Endothelial cell of umbilical vein (primary cell): Measurements from ENCODE around the gene PRPSAP1. TPM values are rescaled to one million over a fixed set of nuclear protein-coding genes. Genes with fewer than 3 reads are reported as not detected.

ENCODE experiments used
- BruUV-seq: library from RNA; stranded (reverse); fragments of 400-500 nt; replicated peaks from 2 replicates; lab custom pipeline; 2021; lab: Mats Ljungman, UMichigan
- CTCF ChIA-PET: fragments of 300-600, 350-600 bp; sonication (Branson Sonifier 250); formaldehyde crosslinking; loops from one replicate; lab custom pipeline; 2021; ENCODE audit warnings: antibody characterized with exemption, inconsistent platforms; lab: Charles Lee
- POLR2A ChIA-PET: fragments of 300-600, 350-600 bp; sonication (Branson Sonifier 250); formaldehyde crosslinking; loops from one replicate; lab custom pipeline; 2021; ENCODE audit warnings: antibody characterized with exemption, inconsistent platforms; lab: Charles Lee
- DNase-seq: peaks from one replicate; pipeline ENCODE4 v3.0.0-alpha.2; 2011; ENCODE audit warnings: low read depth, low spot score
- FAIRE-seq: peaks from 2 replicates; lab custom pipeline; 2011; peaks lifted over from hg19 to GRCh38; lab: Jason Lieb, UNC
- H2AFZ ChIP-seq: 2 replicates; pipeline ENCODE4 v1.6.0; 2012; ENCODE audit warnings: low read depth, low read length, control low read depth, inconsistent platforms
- H3K27ac ChIP-seq: 2 replicates; pipeline ENCODE4 v1.5.1; 2011; ENCODE audit warnings: low read depth, mild to moderate bottlenecking, control low read depth, low read length, moderate library complexity; ENCODE audit not compliant: insufficient read depth
- H3K27me3 ChIP-seq, 2 experiments: 2 replicates each; pipeline versions ENCODE4 v1.6.0 to v1.6.1; 2011; ENCODE audit warnings: low read length in 2 of 2, mixed read lengths in 1 of 2; ENCODE audit not compliant: control insufficient read depth in 2 of 2, insufficient read depth in 2 of 2
- H3K36me3 ChIP-seq, 2 experiments: 2 replicates in 1 of 2; 3 replicates in 1 of 2; pipeline ENCODE4 v1.5.1; 2011; ENCODE audit warnings: low read length in 2 of 2, mild to moderate bottlenecking in 1 of 2, moderate library complexity in 1 of 2; ENCODE audit not compliant: control insufficient read depth in 2 of 2, insufficient read depth in 2 of 2; ENCODE audit errors: extremely low read depth in 1 of 2
- H3K4me1 ChIP-seq: 3 replicates; pipeline ENCODE4 v1.5.1; 2011; ENCODE audit warnings: mild to moderate bottlenecking, low read length; ENCODE audit not compliant: control insufficient read depth, insufficient read depth; ENCODE audit errors: extremely low read depth
- H3K4me2 ChIP-seq: 2 replicates; pipeline ENCODE4 v1.6.1; 2011; ENCODE audit warnings: low read length, control low read depth, mixed read lengths; ENCODE audit not compliant: insufficient read depth
- H3K4me3 ChIP-seq, 3 experiments: fragments of 200-600 bp in 1 of 3; sonication (generic), shearing (Covaris generic) in 1 of 3; replicated peaks in 1 of 3; 2 replicates each; pipeline ENCODE4 v1.5.1; 2011 to 2016; ENCODE audit warnings: control low read depth in 3 of 3, low read length in 3 of 3, mild to moderate bottlenecking in 2 of 3, inconsistent platforms in 1 of 3, low read depth in 1 of 3, moderate library complexity in 1 of 3; ENCODE audit not compliant: insufficient read depth in 1 of 3
- H3K79me2 ChIP-seq: 2 replicates; pipeline ENCODE4 v1.6.0; 2012; ENCODE audit warnings: low read length, inconsistent platforms; ENCODE audit not compliant: control insufficient read depth, insufficient read depth
- H3K9ac ChIP-seq: replicated peaks from 2 replicates; pipeline ENCODE3; 2011; ENCODE audit warnings: low read length, control low read depth; ENCODE audit not compliant: insufficient read depth; ENCODE audit errors: extremely low read depth
- H3K9me1 ChIP-seq: replicated peaks from 3 replicates; pipeline ENCODE4 v1.6.0; 2011; ENCODE audit warnings: mild to moderate bottlenecking, low read length; ENCODE audit not compliant: control insufficient read depth, insufficient read depth; ENCODE audit errors: extremely low read depth
- H3K9me3 ChIP-seq: replicated peaks from 2 replicates; pipeline ENCODE4 v1.5.1; 2012; ENCODE audit warnings: low read length, inconsistent platforms; ENCODE audit not compliant: control insufficient read depth, insufficient read depth
- H4K20me1 ChIP-seq: replicated peaks from 2 replicates; pipeline ENCODE3; 2011; ENCODE audit warnings: mild to moderate bottlenecking, low read length; ENCODE audit not compliant: control insufficient read depth, insufficient read depth; ENCODE audit errors: extremely low read depth
- EZH2 ChIP-seq: IDR thresholded peaks from 2 replicates; pipeline ENCODE4 v1.6.1; 2012; ENCODE audit warnings: borderline replicate concordance, low read depth, mild to moderate bottlenecking, moderate library complexity, low read length, inconsistent platforms; ENCODE audit not compliant: severe bottlenecking
- FOS ChIP-seq: IDR thresholded peaks from 2 replicates; pipeline ENCODE4 v1.6.1; 2011; ENCODE audit warnings: mild to moderate bottlenecking, low read length, moderate library complexity, borderline replicate concordance; ENCODE audit not compliant: insufficient read depth
- GATA2 ChIP-seq: IDR thresholded peaks from 2 replicates; pipeline ENCODE4 v1.7.0; 2011; ENCODE audit warnings: low read depth, mild to moderate bottlenecking, moderate library complexity, mixed read lengths, low read length; ENCODE audit not compliant: insufficient read length, insufficient read depth
- JUN ChIP-seq: IDR thresholded peaks from 2 replicates; pipeline ENCODE4 v1.6.1; 2011; ENCODE audit warnings: borderline replicate concordance, low read depth; ENCODE audit not compliant: insufficient read length, insufficient read depth
- MYC ChIP-seq: IDR thresholded peaks from one replicate; pipeline ENCODE4 v1.6.1; 2011; ENCODE audit warnings: mild to moderate bottlenecking, low read depth, low read length
- POLR2A ChIP-seq: IDR thresholded peaks from 2 replicates; pipeline ENCODE4 v1.6.1; 2012; ENCODE audit warnings: low read depth, mild to moderate bottlenecking, control low read depth, low read length
- POLR2AphosphoS5 ChIP-seq: IDR thresholded peaks from 2 replicates; pipeline ENCODE4 v1.6.1; 2012; ENCODE audit warnings: low read depth, mild to moderate bottlenecking, control low read depth, low read length, moderate library complexity; ENCODE audit not compliant: insufficient read depth
- dilution Hi-C: fragments of 300-500 bp; cut with MboI; formaldehyde crosslinking; loops from one replicate; pipeline ENCODE4 v1.15.0; 2019; ENCODE audit warnings: low sequenced_read_pairs; ENCODE audit not compliant: extremely low pct_ligation_motif_present
- intact Hi-C: fragments of 100-400 bp; cut with micrococcal nuclease; formaldehyde crosslinking; loops from one replicate; pipeline ENCODE4 v1.10.0; 2022
- polyA plus RNA-seq, 4 experiments: library from polyadenylated mRNA; depleted of rRNA in 3 of 4; stranded (reverse) in 3 of 4; unstranded in 1 of 4; fragments of >200 nt; gene quantifications; 2 replicates each; pipeline versions ENCODE4 v1.2.1 to v1.2.3, GENCODE V29; 2011 to 2012; ENCODE audit warnings: missing spikeins in 1 of 4
- total RNA-seq: library from RNA; stranded (reverse); gene quantifications from 2 replicates; pipeline ENCODE4 v1.2.3, GENCODE V29; 2021
- TF ChIP-seq, protein P1 (sequence below): IDR thresholded peaks from 2 replicates; pipeline ENCODE4 v1.6.1; 2011; ENCODE audit not compliant: insufficient read depth, insufficient read length
- TF ChIP-seq, protein P2 (sequence below), 2 donors: IDR thresholded peaks; 1 replicate in 1 of 2; 2 replicates in 1 of 2; pipeline ENCODE4 v1.5.1; 2011; ENCODE audit warnings: low read length in 2 of 2, mild to moderate bottlenecking in 2 of 2, moderate library complexity in 2 of 2, control low read depth in 1 of 2, inconsistent platforms in 1 of 2, low read depth in 1 of 2; ENCODE audit not compliant: insufficient read depth in 1 of 2; ENCODE audit errors: extremely low read depth in 1 of 2

Gene PRPSAP1
- total and polyA plus RNA-seq, 2 donors (not counting 3 experiments of a cell fraction or from before 2014, with no cell fraction given) = 90.2 to 123 TPM

DNA sequence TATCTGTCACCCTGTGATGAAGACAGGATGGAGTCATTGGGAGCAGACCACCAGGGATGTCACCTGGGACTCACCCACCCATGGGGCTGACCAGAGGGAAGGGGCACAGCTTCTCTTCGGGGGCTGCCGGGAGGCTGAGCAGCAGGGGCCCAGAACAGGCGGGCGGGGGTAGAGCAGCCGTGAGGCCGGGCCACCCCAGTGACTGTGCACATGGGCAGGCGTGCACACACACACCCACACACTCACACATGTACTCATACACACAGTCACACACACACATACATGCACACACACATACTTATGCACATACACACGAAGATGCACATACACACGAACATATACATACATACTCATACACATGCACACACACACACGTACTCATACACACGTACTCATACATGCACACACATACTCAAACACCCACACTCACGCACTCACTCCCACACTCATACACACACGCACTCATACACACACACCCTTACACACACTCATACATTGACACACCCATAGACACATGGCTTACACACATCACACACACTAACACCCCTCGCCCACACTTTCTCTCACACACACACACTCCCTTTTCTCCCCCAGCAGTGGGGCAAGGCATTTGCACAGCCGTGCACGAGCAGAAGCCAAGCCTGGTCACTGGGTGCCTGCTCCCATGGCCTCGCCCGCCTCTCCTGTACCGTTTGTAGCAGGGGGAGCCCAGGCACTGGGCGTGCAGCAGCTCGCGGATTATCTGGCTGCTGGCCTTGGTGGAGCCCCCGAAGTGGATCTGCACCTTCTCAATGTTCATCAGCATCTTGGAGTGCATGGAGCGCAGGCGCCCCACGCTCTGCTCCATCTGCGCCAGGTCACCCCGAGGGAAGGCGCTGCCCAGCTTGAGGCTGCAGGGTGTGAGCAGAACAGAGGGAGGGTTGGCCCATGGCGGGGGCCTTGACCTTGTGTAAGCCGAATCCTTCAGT lies 76.1 kb downstream of the PRPSAP1 start:
- Histone ChIP-seq H4K20me1 (no peaks in the 10 kb centered on the region), H3K9me3 (no peaks in the 10 kb centered on the region), H3K9me1 (no peaks in the 10 kb centered on the region), H3K9ac (no peak overlapping the region), H3K36me3 (peaks cover 0 to 2% of the 10 kb centered on the region in 2 experiments), H3K4me3 (no peak overlapping the region), H2AFZ (no peak overlapping the region), H3K27ac (no peak overlapping the region), H3K79me2 (no peaks in the 10 kb centered on the region), H3K27me3 (no peaks in the 10 kb centered on the region), H3K4me2 (no peak overlapping the region), H3K4me1 (no peaks in the 10 kb centered on the region)
- intact Hi-C loops (loop anchor here (2.0 to 10.0 kb wide), 3 partner anchors 29 to 263 kb away; no protein-coding TSS in a partner anchor), dilution Hi-C loops (no loop called here)
- DNase-seq (no peak), FAIRE-seq (no peak)
- no TSS peak for BruUV-seq
- ChIA-PET POLR2A (interaction anchor here (2.0 kb wide), 1 partner anchor 156 kb away, joined by 5 read pairs; no protein-coding TSS in a partner anchor), CTCF (interaction anchor here (1.3 to 14.1 kb wide), 4 partner anchors 11 to 156 kb away, joined by 5 to 320 read pairs (median 84); no protein-coding TSS in a partner anchor)
- no peak for TF ChIP-seq JUN
- no peak for TF ChIP-seq POLR2AphosphoS5

DNA sequence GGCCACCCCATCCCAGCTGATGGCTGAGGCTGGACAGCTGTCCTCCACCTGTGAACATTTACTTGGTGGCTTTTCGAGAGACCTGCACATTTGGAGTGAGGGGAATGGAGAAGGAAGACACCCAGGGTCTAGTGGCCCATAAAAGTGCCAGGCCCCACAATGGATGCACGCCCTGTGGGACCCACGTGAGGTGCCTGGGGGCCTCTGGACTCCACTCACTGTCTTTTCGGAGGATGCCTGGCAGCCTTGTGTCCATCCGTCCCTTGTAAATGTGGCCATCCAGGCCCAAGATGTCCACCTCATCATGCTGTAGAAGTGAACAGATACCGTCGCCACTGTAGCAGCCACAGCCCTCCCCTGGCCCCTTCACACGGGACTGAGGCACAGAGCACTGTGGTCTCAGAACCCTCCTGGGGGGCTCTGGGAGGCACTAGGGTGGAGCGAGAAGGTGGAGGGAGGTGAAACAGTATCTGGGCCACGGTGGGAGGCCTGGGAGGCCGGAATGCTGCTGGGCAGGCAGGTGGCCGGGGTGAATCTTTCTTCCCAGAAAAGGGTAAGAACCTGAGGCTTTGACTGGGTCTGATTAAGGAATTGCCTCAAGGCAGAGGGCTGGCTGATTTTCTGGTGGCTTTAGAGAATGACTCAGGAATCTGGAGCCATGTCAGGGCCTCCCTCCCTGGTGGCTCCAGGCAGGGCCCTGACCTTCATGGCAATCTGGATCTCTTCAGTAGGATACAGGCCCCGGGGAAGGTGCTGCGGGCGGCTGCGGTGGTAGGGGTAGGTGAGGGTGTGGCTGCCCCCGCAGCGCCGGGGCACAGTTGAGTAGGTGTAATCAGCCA lies 77.0 kb downstream of the PRPSAP1 start:
- Histone ChIP-seq H3K36me3 (peaks cover 0 to 2% of the 10 kb centered on the region in 2 experiments), H4K20me1 (no peaks in the 10 kb centered on the region), H3K79me2 (no peaks in the 10 kb centered on the region), H3K9me3 (no peaks in the 10 kb centered on the region), H3K27me3 (no peaks in the 10 kb centered on the region), H3K9me1 (no peaks in the 10 kb centered on the region), H3K9ac (no peak overlapping the region), H3K4me2 (no peak overlapping the region), H3K4me3 (no peak overlapping the region), H3K27ac (no peak overlapping the region), H3K4me1 (no peaks in the 10 kb centered on the region), H2AFZ (no peak overlapping the region)
- intact Hi-C loops = loop anchor here (5.0 to 10.0 kb wide), 2 partner anchors 244 to 262 kb away; no protein-coding TSS in a partner anchor
- FAIRE-seq = no peak
- no TSS peak for BruUV-seq
- TF ChIP-seq, protein P1, sequence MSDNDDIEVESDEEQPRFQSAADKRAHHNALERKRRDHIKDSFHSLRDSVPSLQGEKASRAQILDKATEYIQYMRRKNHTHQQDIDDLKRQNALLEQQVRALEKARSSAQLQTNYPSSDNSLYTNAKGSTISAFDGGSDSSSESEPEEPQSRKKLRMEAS = no peak
- TF ChIP-seq, protein P2, sequence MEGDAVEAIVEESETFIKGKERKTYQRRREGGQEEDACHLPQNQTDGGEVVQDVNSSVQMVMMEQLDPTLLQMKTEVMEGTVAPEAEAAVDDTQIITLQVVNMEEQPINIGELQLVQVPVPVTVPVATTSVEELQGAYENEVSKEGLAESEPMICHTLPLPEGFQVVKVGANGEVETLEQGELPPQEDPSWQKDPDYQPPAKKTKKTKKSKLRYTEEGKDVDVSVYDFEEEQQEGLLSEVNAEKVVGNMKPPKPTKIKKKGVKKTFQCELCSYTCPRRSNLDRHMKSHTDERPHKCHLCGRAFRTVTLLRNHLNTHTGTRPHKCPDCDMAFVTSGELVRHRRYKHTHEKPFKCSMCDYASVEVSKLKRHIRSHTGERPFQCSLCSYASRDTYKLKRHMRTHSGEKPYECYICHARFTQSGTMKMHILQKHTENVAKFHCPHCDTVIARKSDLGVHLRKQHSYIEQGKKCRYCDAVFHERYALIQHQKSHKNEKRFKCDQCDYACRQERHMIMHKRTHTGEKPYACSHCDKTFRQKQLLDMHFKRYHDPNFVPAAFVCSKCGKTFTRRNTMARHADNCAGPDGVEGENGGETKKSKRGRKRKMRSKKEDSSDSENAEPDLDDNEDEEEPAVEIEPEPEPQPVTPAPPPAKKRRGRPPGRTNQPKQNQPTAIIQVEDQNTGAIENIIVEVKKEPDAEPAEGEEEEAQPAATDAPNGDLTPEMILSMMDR (IDR thresholded peaks at IDR 0.05; ENCODE audit: extremely low read depth in 1 of 2, insufficient read depth in 1 of 2, low read depth in 1 of 2, low read length in 2 of 2) = no peak
- TF ChIP-seq FOS = no peak
- no peak for TF ChIP-seq MYC
- TF ChIP-seq POLR2AphosphoS5 = no peak
- no peak for TF ChIP-seq GATA2
- TF ChIP-seq JUN = no peak
- TF ChIP-seq EZH2 = no peak
- TF ChIP-seq POLR2A = no peak
- ChIA-PET POLR2A (no interaction called here), CTCF (interaction anchor here (14.1 kb wide), 1 partner anchor 155 kb away, joined by 320 read pairs; no protein-coding TSS in a partner anchor)
- no peak for DNase-seq
- dilution Hi-C loops = no loop called here
